WTC11 (cell line): ENCODE data around the gene WDFY4.

Experiments
- ESRRA ChIP-seq: sonication (generic); formaldehyde crosslinking; IDR thresholded peaks from 2 replicates; pipeline ENCODE4 v1.8.1; 2022; ENCODE audit warnings: mild to moderate bottlenecking, missing genetic modification reagents, borderline replicate concordance
- JUN ChIP-seq: sonication (generic); formaldehyde crosslinking; IDR thresholded peaks from 2 replicates; pipeline ENCODE4 v1.8.0; 2023; ENCODE audit warnings: mild to moderate bottlenecking, missing genetic modification reagents
- TEAD4 ChIP-seq: sonication (generic); formaldehyde crosslinking; IDR thresholded peaks from 2 replicates; pipeline ENCODE4 v1.8.0; 2022; ENCODE audit warnings: mild to moderate bottlenecking, missing genetic modification reagents
- TF ChIP-seq, protein P1 (sequence below): sonication (generic); formaldehyde crosslinking; IDR thresholded peaks from 2 replicates; pipeline ENCODE4 v1.8.0; 2022; ENCODE audit warnings: mild to moderate bottlenecking, missing genetic modification reagents
- TF ChIP-seq, protein P2 (sequence below): fragments of 200-600 bp; IDR thresholded peaks from 2 replicates; pipeline ENCODE4 v1.8.0; 2022; ENCODE audit warnings: antibody characterized with exemption
- TF ChIP-seq, protein P3 (sequence below): sonication (generic); formaldehyde crosslinking; conservative IDR thresholded peaks from 2 replicates; pipeline ENCODE4 v1.8.1; 2023; ENCODE audit warnings: mild to moderate bottlenecking, low read depth, missing genetic modification reagents, moderate library complexity
- TF ChIP-seq, protein P4 (sequence below): sonication (generic); formaldehyde crosslinking; IDR thresholded peaks from 2 replicates; pipeline ENCODE4 v1.8.1; 2023; ENCODE audit warnings: mild to moderate bottlenecking, missing genetic modification reagents, moderate library complexity

DNA sequence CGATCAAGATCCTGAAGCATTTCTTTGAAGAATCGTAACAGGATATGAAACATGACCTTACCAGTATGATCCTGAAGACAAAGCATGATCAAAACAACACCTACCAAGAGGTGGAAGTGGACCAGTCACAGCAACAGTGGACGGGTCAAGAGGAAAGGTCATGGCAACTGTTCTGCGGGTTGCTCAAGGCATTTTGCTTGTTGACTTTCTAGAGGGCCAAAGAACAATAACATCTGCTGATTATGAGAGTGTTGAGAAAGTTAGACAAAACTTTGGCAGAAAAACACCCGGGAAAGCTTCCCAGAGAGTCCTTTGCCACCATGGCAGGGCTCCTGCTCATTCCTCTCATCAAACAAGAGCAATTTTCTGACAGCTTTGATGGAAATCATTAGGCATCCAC, 320.6 kb downstream of the WDFY4 start:
- TF ChIP-seq, protein P1, sequence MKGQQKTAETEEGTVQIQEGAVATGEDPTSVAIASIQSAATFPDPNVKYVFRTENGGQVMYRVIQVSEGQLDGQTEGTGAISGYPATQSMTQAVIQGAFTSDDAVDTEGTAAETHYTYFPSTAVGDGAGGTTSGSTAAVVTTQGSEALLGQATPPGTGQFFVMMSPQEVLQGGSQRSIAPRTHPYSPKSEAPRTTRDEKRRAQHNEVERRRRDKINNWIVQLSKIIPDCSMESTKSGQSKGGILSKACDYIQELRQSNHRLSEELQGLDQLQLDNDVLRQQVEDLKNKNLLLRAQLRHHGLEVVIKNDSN (CRISPR knock-in tag) = no peak
- TF ChIP-seq, protein P2, sequence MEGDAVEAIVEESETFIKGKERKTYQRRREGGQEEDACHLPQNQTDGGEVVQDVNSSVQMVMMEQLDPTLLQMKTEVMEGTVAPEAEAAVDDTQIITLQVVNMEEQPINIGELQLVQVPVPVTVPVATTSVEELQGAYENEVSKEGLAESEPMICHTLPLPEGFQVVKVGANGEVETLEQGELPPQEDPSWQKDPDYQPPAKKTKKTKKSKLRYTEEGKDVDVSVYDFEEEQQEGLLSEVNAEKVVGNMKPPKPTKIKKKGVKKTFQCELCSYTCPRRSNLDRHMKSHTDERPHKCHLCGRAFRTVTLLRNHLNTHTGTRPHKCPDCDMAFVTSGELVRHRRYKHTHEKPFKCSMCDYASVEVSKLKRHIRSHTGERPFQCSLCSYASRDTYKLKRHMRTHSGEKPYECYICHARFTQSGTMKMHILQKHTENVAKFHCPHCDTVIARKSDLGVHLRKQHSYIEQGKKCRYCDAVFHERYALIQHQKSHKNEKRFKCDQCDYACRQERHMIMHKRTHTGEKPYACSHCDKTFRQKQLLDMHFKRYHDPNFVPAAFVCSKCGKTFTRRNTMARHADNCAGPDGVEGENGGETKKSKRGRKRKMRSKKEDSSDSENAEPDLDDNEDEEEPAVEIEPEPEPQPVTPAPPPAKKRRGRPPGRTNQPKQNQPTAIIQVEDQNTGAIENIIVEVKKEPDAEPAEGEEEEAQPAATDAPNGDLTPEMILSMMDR = no peak
- no peak for TF ChIP-seq ESRRA (CRISPR knock-in tag)
- TF ChIP-seq TEAD4 (CRISPR knock-in tag) = no peak
- TF ChIP-seq, protein P3, sequence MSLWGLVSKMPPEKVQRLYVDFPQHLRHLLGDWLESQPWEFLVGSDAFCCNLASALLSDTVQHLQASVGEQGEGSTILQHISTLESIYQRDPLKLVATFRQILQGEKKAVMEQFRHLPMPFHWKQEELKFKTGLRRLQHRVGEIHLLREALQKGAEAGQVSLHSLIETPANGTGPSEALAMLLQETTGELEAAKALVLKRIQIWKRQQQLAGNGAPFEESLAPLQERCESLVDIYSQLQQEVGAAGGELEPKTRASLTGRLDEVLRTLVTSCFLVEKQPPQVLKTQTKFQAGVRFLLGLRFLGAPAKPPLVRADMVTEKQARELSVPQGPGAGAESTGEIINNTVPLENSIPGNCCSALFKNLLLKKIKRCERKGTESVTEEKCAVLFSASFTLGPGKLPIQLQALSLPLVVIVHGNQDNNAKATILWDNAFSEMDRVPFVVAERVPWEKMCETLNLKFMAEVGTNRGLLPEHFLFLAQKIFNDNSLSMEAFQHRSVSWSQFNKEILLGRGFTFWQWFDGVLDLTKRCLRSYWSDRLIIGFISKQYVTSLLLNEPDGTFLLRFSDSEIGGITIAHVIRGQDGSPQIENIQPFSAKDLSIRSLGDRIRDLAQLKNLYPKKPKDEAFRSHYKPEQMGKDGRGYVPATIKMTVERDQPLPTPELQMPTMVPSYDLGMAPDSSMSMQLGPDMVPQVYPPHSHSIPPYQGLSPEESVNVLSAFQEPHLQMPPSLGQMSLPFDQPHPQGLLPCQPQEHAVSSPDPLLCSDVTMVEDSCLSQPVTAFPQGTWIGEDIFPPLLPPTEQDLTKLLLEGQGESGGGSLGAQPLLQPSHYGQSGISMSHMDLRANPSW (CRISPR knock-in tag) = no peak
- TF ChIP-seq JUN (CRISPR knock-in tag) = no peak
- TF ChIP-seq, protein P4, sequence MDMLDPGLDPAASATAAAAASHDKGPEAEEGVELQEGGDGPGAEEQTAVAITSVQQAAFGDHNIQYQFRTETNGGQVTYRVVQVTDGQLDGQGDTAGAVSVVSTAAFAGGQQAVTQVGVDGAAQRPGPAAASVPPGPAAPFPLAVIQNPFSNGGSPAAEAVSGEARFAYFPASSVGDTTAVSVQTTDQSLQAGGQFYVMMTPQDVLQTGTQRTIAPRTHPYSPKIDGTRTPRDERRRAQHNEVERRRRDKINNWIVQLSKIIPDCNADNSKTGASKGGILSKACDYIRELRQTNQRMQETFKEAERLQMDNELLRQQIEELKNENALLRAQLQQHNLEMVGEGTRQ = no peak
